ENCODE data around the gene DAP.

DAP gene

DNA sequence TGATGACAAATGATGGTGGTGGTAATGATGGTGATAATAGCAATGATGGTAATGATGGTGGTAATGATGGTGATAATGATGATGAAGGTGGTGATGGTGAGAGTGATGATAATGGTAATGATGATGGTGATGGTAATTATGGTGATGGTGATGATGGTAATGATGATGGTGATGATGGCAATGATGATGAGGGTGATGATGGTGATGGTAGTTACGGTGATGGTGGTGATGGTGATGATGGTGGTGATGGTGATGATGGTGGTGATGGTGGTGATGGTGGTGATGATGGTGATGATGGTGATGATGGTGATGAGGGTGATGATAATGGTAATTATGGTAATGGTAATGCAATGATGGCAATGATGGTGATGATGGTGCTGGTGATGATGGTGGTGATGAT, 91.1 kb downstream of the DAP start (continued):
- TF ChIP-seq, protein P1, sequence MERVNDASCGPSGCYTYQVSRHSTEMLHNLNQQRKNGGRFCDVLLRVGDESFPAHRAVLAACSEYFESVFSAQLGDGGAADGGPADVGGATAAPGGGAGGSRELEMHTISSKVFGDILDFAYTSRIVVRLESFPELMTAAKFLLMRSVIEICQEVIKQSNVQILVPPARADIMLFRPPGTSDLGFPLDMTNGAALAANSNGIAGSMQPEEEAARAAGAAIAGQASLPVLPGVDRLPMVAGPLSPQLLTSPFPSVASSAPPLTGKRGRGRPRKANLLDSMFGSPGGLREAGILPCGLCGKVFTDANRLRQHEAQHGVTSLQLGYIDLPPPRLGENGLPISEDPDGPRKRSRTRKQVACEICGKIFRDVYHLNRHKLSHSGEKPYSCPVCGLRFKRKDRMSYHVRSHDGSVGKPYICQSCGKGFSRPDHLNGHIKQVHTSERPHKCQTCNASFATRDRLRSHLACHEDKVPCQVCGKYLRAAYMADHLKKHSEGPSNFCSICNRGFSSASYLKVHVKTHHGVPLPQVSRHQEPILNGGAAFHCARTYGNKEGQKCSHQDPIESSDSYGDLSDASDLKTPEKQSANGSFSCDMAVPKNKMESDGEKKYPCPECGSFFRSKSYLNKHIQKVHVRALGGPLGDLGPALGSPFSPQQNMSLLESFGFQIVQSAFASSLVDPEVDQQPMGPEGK (CRISPR knock-in tag; IDR thresholded peaks at IDR 0.05; ENCODE audit: borderline replicate concordance) = no peak
- TF ChIP-seq PPARA (CRISPR knock-in tag; IDR thresholded peaks at IDR 0.05; ENCODE audit: borderline replicate concordance) = no peak

GRCh38 chr5:10668697-10669096, 92.3 kb downstream of the DAP start:
- TF ChIP-seq, protein P2, sequence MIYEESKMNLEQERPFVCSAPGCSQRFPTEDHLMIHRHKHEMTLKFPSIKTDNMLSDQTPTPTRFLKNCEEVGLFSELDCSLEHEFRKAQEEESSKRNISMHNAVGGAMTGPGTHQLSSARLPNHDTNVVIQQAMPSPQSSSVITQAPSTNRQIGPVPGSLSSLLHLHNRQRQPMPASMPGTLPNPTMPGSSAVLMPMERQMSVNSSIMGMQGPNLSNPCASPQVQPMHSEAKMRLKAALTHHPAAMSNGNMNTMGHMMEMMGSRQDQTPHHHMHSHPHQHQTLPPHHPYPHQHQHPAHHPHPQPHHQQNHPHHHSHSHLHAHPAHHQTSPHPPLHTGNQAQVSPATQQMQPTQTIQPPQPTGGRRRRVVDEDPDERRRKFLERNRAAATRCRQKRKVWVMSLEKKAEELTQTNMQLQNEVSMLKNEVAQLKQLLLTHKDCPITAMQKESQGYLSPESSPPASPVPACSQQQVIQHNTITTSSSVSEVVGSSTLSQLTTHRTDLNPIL (CRISPR knock-in tag; IDR thresholded peaks at IDR 0.05; ENCODE audit: low read depth) = no peak
- no peak for TF ChIP-seq PPARA (CRISPR knock-in tag; IDR thresholded peaks at IDR 0.05; ENCODE audit: borderline replicate concordance)
- no peak for TF ChIP-seq ZNF565 (CRISPR knock-in tag; conservative IDR thresholded peaks at IDR 0.05; ENCODE audit: low read depth)
- no peak for TF ChIP-seq TCF4 (CRISPR knock-in tag; IDR thresholded peaks at IDR 0.05; ENCODE audit: borderline replicate concordance)
- TF ChIP-seq ARNTL (CRISPR knock-in tag; IDR thresholded peaks at IDR 0.05; ENCODE audit: borderline replicate concordance, low read depth) = no peak
- no peak for TF ChIP-seq POU6F1 (CRISPR knock-in tag; IDR thresholded peaks at IDR 0.05; ENCODE audit: borderline replicate concordance, low read depth)
- TF ChIP-seq ZNF70 (CRISPR knock-in tag; IDR thresholded peaks at IDR 0.05) = no peak
- no peak for TF ChIP-seq OSR1 (CRISPR knock-in tag; IDR thresholded peaks at IDR 0.05)
- TF ChIP-seq ZFP30 (CRISPR knock-in tag; IDR thresholded peaks at IDR 0.05) = no peak
- no peak for TF ChIP-seq CSDC2 (CRISPR knock-in tag; IDR thresholded peaks at IDR 0.05)
- TF ChIP-seq, protein P3, sequence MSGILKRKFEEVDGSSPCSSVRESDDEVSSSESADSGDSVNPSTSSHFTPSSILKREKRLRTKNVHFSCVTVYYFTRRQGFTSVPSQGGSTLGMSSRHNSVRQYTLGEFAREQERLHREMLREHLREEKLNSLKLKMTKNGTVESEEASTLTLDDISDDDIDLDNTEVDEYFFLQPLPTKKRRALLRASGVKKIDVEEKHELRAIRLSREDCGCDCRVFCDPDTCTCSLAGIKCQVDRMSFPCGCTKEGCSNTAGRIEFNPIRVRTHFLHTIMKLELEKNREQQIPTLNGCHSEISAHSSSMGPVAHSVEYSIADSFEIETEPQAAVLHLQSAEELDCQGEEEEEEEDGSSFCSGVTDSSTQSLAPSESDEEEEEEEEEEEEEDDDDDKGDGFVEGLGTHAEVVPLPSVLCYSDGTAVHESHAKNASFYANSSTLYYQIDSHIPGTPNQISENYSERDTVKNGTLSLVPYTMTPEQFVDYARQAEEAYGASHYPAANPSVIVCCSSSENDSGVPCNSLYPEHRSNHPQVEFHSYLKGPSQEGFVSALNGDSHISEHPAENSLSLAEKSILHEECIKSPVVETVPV (CRISPR knock-in tag; IDR thresholded peaks at IDR 0.05) = no peak
- TF ChIP-seq GLIS3 (CRISPR knock-in tag; IDR thresholded peaks at IDR 0.05) = no peak
- no peak for ATAC-seq

DNA sequence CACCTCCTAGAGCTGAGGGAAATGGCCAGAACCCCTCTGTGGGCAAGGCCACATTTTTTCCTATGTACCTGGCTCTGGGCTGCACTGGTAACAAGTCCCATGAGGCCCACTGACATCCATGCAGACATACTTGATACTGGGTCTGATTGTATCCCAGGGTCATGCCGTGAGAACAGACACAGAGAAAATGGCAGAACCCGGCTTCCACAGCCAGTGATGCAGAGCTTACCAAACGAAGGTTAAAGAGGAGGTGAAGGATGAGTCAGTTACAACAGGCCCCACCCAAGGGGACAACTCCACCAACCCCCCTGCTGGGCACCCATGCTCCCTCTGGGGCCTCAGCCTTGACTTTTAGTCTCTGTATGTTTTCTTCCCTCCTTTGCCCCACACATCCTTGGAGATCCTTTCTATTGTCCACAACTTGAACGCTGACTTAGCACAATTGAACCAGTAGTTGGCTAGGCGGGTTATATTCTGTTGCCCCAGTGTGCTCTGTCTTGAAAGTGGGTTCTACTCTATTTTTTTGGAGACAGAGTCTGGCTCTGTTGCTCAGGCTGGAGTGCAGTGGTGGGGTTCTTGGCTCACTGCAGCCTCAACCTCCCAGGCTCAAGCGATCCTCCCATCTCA, 93.5 kb downstream of the DAP start:
- TF ChIP-seq, protein P4, sequence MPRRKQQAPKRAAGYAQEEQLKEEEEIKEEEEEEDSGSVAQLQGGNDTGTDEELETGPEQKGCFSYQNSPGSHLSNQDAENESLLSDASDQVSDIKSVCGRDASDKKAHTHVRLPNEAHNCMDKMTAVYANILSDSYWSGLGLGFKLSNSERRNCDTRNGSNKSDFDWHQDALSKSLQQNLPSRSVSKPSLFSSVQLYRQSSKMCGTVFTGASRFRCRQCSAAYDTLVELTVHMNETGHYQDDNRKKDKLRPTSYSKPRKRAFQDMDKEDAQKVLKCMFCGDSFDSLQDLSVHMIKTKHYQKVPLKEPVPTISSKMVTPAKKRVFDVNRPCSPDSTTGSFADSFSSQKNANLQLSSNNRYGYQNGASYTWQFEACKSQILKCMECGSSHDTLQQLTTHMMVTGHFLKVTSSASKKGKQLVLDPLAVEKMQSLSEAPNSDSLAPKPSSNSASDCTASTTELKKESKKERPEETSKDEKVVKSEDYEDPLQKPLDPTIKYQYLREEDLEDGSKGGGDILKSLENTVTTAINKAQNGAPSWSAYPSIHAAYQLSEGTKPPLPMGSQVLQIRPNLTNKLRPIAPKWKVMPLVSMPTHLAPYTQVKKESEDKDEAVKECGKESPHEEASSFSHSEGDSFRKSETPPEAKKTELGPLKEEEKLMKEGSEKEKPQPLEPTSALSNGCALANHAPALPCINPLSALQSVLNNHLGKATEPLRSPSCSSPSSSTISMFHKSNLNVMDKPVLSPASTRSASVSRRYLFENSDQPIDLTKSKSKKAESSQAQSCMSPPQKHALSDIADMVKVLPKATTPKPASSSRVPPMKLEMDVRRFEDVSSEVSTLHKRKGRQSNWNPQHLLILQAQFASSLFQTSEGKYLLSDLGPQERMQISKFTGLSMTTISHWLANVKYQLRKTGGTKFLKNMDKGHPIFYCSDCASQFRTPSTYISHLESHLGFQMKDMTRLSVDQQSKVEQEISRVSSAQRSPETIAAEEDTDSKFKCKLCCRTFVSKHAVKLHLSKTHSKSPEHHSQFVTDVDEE (CRISPR knock-in tag; IDR thresholded peaks at IDR 0.05) = no peak
- TF ChIP-seq TCF4 (CRISPR knock-in tag; IDR thresholded peaks at IDR 0.05; ENCODE audit: borderline replicate concordance) (no peak), ZNF8 (CRISPR knock-in tag; IDR thresholded peaks at IDR 0.05) (no peak)
- TF ChIP-seq, protein P2 (CRISPR knock-in tag; IDR thresholded peaks at IDR 0.05; ENCODE audit: low read depth) = no peak
- TF ChIP-seq, protein P3 (CRISPR knock-in tag; IDR thresholded peaks at IDR 0.05) = no peak
- ATAC-seq = no peak

All from SK-N-SH treated with all-trans-retinoic acid at 6 μM for 48 hours (cell line).